ENCODE measurements around the gene CFHR4. TPM values are rescaled to one million over a fixed set of nuclear protein-coding genes. Genes with fewer than 3 reads are reported as not detected.
"Not testable (repeated sequence)": the region's sequence is repeated elsewhere in the genome, so short reads cannot be mapped to it uniquely, and the experiment has no call there.

The CFHR4 gene
- total and polyA plus RNA-seq, 4 donors = 30.3 to 124 (median 67.8) TPM

GRCh38 chr1:196902344-196902743 lies 14.5 kb downstream of the CFHR4 start:
- Histone ChIP-seq H3K4me3 (ENCODE audit: low read depth in 1 of 3, low read length in 3 of 3) (no peak overlapping the region), H3K27ac (ENCODE audit: low read depth in 1 of 2, low read length in 2 of 2) (no peak overlapping the region), H3K9ac (ENCODE audit: low read depth in 1 of 2, low read length in 2 of 2) (no peak overlapping the region), H3K27me3 (ENCODE audit: control insufficient read depth in 4 of 4, insufficient read depth in 4 of 4, low read length in 3 of 4) (no peaks in the 10 kb centered on the region), H3K9me3 (ENCODE audit: control insufficient read depth in 4 of 4, low read length in 3 of 4) (no peaks in the 10 kb centered on the region), H3K36me3 (ENCODE audit: control insufficient read depth in 4 of 4, insufficient read depth in 3 of 4, low read depth in 1 of 4, low read length in 3 of 4) (peaks cover 0 to 9% (median 5%) of the 10 kb centered on the region in 4 donors), H3K4me1 (ENCODE audit: control insufficient read depth in 4 of 4, insufficient read depth in 4 of 4, low read length in 3 of 4) (peaks cover 0 to 1% (median 0%) of the 10 kb centered on the region in 4 donors)
- 91% methylated on average over 2 of the region's 2 CpGs for WGBS
- no peak for TF ChIP-seq YY1 (IDR thresholded peaks at IDR 0.05)
- TF ChIP-seq, protein P1, sequence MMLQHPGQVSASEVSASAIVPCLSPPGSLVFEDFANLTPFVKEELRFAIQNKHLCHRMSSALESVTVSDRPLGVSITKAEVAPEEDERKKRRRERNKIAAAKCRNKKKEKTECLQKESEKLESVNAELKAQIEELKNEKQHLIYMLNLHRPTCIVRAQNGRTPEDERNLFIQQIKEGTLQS (IDR thresholded peaks at IDR 0.05) = no peak
- TF ChIP-seq FOXA1 (IDR thresholded peaks at IDR 0.05) = no peak
- TF ChIP-seq HNF4A (conservative IDR thresholded peaks at IDR 0.05) = no peak
- TF ChIP-seq FOXA2 (IDR thresholded peaks at IDR 0.05) = no peak
- TF ChIP-seq, protein P2, sequence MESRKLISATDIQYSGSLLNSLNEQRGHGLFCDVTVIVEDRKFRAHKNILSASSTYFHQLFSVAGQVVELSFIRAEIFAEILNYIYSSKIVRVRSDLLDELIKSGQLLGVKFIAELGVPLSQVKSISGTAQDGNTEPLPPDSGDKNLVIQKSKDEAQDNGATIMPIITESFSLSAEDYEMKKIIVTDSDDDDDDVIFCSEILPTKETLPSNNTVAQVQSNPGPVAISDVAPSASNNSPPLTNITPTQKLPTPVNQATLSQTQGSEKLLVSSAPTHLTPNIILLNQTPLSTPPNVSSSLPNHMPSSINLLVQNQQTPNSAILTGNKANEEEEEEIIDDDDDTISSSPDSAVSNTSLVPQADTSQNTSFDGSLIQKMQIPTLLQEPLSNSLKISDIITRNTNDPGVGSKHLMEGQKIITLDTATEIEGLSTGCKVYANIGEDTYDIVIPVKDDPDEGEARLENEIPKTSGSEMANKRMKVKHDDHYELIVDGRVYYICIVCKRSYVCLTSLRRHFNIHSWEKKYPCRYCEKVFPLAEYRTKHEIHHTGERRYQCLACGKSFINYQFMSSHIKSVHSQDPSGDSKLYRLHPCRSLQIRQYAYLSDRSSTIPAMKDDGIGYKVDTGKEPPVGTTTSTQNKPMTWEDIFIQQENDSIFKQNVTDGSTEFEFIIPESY (IDR thresholded peaks at IDR 0.05) = no peak
- DNase-seq (ENCODE audit: low spot score) = no peak

DNA sequence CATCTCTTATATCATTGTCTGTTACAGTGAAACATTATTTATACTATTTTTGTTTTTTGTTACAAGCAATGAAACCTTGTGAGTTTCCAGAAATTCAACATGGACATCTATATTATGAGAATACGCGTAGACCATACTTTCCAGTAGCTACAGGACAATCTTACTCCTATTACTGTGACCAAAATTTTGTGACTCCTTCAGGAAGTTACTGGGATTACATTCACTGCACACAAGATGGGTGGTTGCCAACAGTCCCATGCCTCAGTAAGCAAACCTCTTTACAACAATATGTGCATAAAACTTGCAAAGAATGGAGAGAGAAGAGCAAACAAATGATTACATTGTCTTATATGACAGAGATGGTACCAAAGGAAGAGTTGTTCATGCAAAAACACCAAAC lies 22.4 kb downstream of the CFHR4 start:
- Histone ChIP-seq H3K27ac (ENCODE audit: low read depth in 1 of 2, low read length in 2 of 2) (no peak overlapping the region), H3K4me1 (ENCODE audit: control insufficient read depth in 4 of 4, insufficient read depth in 4 of 4, low read length in 3 of 4) (no peaks in the 10 kb centered on the region), H3K36me3 (ENCODE audit: control insufficient read depth in 4 of 4, insufficient read depth in 3 of 4, low read depth in 1 of 4, low read length in 3 of 4) (peaks cover 4 to 18% (median 12%) of the 10 kb centered on the region in 4 donors), H3K9ac (ENCODE audit: low read depth in 1 of 2, low read length in 2 of 2) (no peak overlapping the region), H3K27me3 (ENCODE audit: control insufficient read depth in 4 of 4, insufficient read depth in 4 of 4, low read length in 3 of 4) (no peaks in the 10 kb centered on the region), H3K4me3 (ENCODE audit: low read depth in 1 of 3, low read length in 3 of 3) (no peak overlapping the region), H3K9me3 (ENCODE audit: control insufficient read depth in 4 of 4, low read length in 3 of 4) (no peaks in the 10 kb centered on the region)
- TF ChIP-seq RAD21 (IDR thresholded peaks at IDR 0.05) (peak in 1 of 2 donors; percentile 49), GABPA (IDR thresholded peaks at IDR 0.05 in 1 of 2, conservative IDR thresholded peaks at IDR 0.05 in 1 of 2) (no peak)
- WGBS = 98% methylated on average over 2 of the region's 2 CpGs
- no peak for DNase-seq (ENCODE audit: low spot score)

DNA sequence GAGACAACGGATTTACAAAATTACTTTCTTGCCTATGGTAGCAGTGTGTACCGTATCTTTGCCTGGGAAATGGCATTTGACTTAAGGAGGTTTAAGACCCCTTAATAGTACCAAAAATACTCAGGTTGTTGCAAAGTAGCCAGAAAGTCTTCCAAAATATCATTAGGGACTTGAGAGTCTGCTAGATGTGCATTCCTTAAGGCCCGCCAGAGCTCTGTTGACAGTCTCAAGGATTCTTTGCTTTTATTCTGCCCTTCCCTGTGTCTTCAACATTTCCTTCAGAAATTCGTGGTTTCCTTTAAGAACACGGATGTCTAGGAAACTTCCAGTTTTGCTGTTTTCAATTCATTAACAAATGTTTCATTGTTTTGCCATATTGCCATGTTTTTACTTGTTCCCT lies 24.4 kb downstream of the CFHR4 start:
- peaks cover 4 to 10% (median 7%) of the 10 kb centered on the region in 4 donors for H3K36me3 ChIP-seq (ENCODE audit: control insufficient read depth in 4 of 4, insufficient read depth in 3 of 4, low read depth in 1 of 4, low read length in 3 of 4)
- DNase-seq (ENCODE audit: low spot score); H3K9me3 ChIP-seq (ENCODE audit: control insufficient read depth in 4 of 4, low read length in 3 of 4); H3K4me1 ChIP-seq (ENCODE audit: control insufficient read depth in 4 of 4, insufficient read depth in 4 of 4, low read length in 3 of 4); H3K9ac ChIP-seq (ENCODE audit: low read depth in 1 of 2, low read length in 2 of 2); H3K27ac ChIP-seq (ENCODE audit: low read depth in 1 of 2, low read length in 2 of 2); H3K27me3 ChIP-seq (ENCODE audit: control insufficient read depth in 4 of 4, insufficient read depth in 4 of 4, low read length in 3 of 4); H3K4me3 ChIP-seq (ENCODE audit: low read depth in 1 of 3, low read length in 3 of 3): not testable (repeated sequence)
- WGBS = 81% methylated on average over 5 of the region's 5 CpGs

DNA sequence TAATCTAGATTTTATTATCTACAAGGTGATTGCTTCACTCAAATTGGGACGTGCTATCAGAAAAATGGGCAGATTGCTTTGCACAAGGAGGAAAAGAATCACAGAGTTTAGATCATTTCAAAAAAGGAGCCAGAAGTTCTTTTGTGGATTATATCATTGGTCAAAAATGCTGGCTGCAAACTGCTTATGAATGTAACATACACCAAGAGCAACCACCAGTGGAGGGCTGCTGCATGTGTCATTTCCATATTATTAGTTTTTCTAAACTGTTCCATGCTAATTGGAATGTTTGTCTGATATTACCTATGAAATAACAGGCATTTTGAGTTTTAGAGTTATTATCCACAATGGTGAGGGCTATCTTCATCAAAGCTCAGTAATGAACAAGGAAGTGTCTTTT lies 39.0 kb downstream of the CFHR4 start:
- H3K9ac ChIP-seq (ENCODE audit: low read depth in 1 of 2, low read length in 2 of 2); H3K4me3 ChIP-seq (ENCODE audit: low read depth in 1 of 3, low read length in 3 of 3); H3K27ac ChIP-seq (ENCODE audit: low read depth in 1 of 2, low read length in 2 of 2); H3K9me3 ChIP-seq (ENCODE audit: control insufficient read depth in 4 of 4, low read length in 3 of 4); DNase-seq (ENCODE audit: low spot score); H3K4me1 ChIP-seq (ENCODE audit: control insufficient read depth in 4 of 4, insufficient read depth in 4 of 4, low read length in 3 of 4); H3K27me3 ChIP-seq (ENCODE audit: control insufficient read depth in 4 of 4, insufficient read depth in 4 of 4, low read length in 3 of 4); H3K36me3 ChIP-seq (ENCODE audit: control insufficient read depth in 4 of 4, insufficient read depth in 3 of 4, low read depth in 1 of 4, low read length in 3 of 4): not testable (repeated sequence)
- WGBS = 76% methylated on average over 1 of the region's 1 CpG

- H3K27me3 ChIP-seq (ENCODE audit: control insufficient read depth in 4 of 4, insufficient read depth in 4 of 4, low read length in 3 of 4); H3K9me3 ChIP-seq (ENCODE audit: control insufficient read depth in 4 of 4, low read length in 3 of 4); DNase-seq (ENCODE audit: low spot score); H3K4me3 ChIP-seq (ENCODE audit: low read depth in 1 of 3, low read length in 3 of 3); H3K4me1 ChIP-seq (ENCODE audit: control insufficient read depth in 4 of 4, insufficient read depth in 4 of 4, low read length in 3 of 4); H3K36me3 ChIP-seq (ENCODE audit: control insufficient read depth in 4 of 4, insufficient read depth in 3 of 4, low read depth in 1 of 4, low read length in 3 of 4); H3K27ac ChIP-seq (ENCODE audit: low read depth in 1 of 2, low read length in 2 of 2); H3K9ac ChIP-seq (ENCODE audit: low read depth in 1 of 2, low read length in 2 of 2): not testable (repeated sequence)
- 96% methylated on average over 2 of the region's 2 CpGs for WGBS
Measured at GRCh38 chr1:196932853-196933252, 45.0 kb downstream of the CFHR4 start.

All from liver (tissue), 9 donors.